HG03039 (cell line): ENCODE results near the gene CAD.

Experiments used
- ATAC-seq: cut with Tn5 transposase; IDR thresholded peaks from one replicate; pipeline ENCODE4 v1.9.1; 2021; ENCODE audit warnings: mild to moderate bottlenecking, moderate library complexity; ENCODE audit not compliant: unreplicated experiment

CAD gene

DNA sequence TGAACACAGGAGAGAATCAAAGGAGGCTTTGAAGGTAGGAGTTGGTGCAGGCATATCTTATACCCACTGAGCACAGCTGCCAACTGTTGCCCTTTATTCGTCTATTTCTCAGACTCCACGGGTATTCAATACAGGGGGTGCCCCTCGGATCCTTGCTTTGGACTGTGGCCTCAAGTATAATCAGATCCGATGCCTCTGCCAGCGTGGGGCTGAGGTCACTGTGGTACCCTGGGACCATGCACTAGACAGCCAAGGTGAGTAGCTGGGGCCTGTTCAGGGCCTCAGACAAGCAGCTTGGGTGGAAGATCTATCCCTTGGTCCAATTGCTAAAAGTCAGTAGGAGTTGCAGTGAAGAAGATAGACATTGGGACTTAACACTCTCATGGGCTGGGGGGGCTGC lies 5.2 kb downstream of the CAD start:
- no peak for ATAC-seq

- no peak for ATAC-seq
These were observed 6.2 kb downstream of the CAD start for GRCh38 chr2:27223416-27223815.

DNA sequence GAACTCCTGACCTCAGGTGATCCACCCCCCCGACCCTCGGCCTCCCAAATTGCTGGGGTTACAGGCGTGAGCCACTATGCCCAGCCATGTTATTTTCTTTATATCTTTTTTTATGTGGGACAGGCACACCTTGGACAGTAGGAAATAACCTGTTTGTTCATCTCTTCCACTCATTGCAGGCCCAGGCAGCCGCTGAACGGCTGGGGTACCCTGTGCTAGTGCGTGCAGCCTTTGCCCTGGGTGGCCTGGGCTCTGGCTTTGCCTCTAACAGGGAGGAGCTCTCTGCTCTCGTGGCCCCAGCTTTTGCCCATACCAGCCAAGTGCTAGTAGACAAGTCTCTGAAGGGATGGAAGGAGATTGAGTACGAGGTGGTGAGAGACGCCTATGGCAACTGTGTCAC lies 8.4 kb downstream of the CAD start:
- no peak for ATAC-seq

DNA sequence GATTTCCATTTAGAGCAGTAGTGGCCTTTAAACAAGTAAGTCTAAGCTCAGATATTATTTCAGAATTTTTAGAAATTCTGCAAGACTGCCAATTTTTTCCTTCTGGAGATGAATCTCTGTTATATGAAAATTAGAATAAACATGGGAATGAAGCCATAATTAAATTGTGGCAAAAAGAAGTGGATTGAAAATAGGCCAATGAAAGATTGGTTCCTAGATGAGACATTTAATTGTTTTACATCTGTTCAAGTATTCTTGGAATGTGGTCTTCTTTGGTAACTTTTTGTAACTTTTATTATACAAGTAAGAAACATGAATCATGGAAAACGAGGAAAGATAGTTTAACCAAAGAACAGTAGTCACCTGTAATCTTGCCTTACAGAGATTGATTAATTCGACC lies 10.3 kb downstream of the CAD start:
- ATAC-seq, result no peak

GRCh38 chr2:27231921-27232320 lies 14.8 kb downstream of the CAD start:
- ATAC-seq, result no peak

- no peak for ATAC-seq
These were observed 16.2 kb downstream of the CAD start for GRCh38 chr2:27233341-27233740.

DNA sequence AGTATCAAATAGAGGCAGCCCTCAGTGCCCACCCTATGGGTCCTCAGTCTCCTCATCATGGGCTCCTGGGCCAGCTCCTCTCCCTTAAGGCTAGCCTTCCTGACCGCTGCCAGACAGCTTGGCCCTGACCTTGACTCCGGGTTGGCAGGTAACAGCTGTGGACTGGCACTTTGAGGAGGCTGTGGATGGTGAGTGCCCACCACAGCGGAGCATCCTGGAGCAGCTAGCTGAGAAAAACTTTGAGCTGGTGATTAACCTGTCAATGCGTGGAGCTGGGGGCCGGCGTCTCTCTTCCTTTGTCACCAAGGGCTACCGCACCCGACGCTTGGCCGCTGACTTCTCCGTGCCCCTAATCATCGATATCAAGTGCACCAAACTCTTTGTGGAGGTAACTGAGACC lies 19.0 kb downstream of the CAD start:
- no peak for ATAC-seq

- no peak for ATAC-seq
These were observed 19.5 kb downstream of the CAD start for GRCh38 chr2:27236626-27237025.

DNA sequence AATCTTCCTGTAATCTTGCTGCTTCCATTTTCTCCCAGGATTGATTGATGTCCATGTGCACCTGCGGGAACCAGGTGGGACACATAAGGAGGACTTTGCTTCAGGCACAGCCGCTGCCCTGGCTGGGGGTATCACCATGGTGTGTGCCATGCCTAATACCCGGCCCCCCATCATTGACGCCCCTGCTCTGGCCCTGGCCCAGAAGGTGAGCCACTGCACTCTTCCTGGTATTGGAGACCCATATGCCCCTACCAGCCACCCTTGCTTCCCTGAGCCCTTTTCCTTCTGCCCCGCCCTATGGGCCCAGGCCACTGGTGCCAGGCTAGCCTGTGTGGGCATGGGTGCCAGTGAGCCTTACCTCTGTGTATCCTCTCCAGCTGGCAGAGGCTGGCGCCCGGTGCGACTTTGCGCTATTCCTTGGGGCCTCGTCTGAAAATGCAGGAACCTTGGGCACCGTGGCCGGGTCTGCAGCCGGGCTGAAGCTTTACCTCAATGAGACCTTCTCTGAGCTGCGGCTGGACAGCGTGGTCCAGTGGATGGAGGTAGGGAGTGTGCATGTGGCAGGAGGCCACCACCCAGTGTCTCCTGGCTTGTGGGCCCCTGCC lies 20.3 kb downstream of the CAD start:
- ATAC-seq, result no peak

GRCh38 chr2:27238976-27239375 lies 21.8 kb downstream of the CAD start:
- ATAC-seq, result no peak

- ATAC-seq, result no peak
These were observed 23.2 kb downstream of the CAD start for GRCh38 chr2:27240406-27240805.

DNA sequence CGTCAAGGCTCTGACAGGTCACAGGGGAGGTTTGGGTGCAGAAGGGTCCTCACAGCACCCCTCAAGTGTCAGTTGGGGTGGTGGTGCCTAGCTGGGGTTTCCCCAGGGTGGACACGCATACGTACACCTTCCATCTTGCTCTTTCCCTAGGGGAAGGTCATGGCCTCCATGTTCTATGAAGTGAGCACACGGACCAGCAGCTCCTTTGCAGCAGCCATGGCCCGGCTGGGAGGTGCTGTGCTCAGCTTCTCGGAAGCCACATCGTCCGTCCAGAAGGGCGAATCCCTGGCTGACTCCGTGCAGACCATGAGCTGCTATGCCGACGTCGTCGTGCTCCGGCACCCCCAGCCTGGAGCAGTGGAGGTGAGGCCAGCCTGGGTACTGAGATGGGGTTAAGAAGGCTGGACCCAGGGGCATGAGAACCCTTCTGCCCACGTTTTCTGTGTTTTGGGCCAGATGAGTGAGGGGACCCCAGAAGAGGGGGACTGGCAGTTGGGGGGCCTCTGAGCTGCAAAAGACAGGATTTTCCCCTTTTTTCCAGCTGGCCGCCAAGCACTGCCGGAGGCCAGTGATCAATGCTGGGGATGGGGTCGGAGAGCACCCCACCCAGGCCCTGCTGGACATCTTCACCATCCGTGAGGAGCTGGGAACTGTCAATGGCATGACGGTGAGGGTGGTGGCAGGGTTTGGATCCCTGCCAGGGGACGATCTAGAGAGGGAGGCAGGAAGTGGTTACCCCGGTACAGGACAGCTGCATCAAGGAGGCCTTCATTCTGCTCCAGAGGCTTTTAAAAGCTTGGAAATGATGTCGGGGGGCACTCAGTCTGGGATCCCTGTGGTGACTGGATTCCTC lies 24.8 kb downstream of the CAD start:
- no peak for ATAC-seq

DNA sequence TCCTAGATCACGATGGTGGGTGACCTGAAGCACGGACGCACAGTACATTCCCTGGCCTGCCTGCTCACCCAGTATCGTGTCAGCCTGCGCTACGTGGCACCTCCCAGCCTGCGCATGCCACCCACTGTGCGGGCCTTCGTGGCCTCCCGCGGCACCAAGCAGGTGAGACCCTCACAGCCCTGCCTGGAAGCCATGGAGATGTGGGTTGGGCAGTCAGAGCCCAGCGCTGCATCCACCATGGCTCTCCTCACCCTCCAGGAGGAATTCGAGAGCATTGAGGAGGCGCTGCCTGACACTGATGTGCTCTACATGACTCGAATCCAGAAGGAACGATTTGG lies 25.4 kb downstream of the CAD start:
- no peak for ATAC-seq

DNA sequence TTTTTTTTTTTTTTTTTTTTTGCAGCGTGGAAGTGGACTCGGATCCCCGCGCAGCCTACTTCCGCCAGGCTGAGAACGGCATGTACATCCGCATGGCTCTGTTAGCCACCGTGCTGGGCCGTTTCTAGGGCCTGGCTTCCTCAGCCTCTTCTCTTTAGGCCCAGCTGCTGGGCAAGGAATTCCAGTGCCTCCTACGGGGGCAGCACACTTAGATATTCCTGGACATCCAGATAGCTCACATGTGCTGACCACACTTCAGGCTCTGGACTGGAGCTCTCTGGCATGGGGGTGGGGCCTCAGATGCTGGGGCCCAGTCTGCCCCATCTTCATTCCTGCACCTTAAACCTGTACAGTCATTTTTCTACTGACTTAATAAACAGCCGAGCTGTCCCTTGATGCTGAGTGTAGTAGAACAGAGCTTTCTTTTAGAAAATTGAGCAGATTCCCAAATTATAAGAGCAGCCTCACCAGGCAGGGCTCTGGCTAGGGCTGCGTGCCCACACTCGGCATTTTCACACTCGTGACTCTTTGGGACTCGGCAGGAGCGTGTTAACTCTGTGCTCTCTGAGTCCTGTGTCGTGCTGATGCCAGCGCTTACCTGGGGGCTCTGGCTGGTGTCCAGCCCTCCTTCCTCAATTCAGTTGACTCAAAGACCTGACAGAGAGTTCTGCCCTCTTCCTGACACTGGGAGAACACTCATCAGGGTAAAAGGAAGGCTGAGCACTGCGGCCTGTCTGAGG lies 26.4 kb downstream of the CAD start:
- no peak for ATAC-seq

DNA sequence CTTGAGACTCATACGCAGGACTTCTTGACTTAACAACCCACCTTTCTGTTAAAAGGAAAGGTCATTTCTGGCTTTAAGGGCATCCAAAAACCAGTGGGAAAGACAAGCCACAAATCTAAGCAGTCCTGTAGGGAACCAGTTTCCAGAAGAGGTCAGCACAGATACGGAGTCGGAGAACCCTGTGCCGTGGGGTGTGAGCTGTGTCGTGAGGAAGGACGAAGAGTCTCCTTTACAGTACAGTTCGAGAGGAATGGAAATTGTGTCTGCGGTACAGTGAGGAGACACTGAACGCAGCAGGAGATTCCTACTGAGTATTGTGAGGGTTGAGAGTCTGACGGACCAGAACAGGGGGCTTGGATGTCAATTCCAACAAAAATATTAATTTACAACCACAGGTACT lies 27.9 kb downstream of the CAD start:
- no peak for ATAC-seq

GRCh38 chr2:27245626-27246025 lies 28.5 kb downstream of the CAD start:
- ATAC-seq, result no peak

- no peak for ATAC-seq
These were observed 30.7 kb downstream of the CAD start for GRCh38 chr2:27247893-27248292.

DNA sequence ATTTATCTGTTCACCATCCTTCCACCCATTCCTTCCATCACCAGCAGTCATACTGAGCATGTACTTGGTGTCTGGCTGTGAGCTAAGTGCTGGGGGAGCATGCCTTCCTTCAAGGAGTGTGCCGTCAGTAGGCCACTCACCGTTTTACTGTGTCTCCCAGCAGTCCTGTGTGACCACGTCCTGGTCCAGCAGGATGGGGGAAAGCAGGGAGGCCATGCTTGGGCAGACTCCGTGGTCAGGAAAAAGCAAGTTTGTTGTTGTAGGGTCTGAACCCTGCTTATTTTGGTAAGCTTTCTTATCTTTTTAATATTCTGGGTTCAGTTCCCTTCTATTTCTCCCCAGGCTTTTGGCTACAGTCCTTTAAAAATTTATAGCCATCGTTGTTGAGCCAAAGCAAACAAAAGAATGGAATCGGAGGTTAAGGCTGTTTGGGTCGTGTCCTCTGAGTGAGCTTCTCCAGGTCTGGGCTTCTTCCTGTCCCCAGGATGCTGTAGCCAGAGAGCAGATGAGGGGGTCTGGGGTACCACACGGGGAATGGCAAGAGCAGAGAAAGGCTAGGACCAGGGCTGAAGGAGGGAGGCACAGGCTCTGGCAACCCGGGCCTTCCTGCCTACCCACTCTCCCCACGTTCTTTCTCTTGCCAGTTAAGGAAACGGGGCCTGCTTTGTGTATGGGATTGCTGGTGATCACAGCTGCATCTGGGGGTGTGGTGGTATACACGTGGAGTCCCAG lies 32.2 kb downstream of the CAD start:
- no peak for ATAC-seq

DNA sequence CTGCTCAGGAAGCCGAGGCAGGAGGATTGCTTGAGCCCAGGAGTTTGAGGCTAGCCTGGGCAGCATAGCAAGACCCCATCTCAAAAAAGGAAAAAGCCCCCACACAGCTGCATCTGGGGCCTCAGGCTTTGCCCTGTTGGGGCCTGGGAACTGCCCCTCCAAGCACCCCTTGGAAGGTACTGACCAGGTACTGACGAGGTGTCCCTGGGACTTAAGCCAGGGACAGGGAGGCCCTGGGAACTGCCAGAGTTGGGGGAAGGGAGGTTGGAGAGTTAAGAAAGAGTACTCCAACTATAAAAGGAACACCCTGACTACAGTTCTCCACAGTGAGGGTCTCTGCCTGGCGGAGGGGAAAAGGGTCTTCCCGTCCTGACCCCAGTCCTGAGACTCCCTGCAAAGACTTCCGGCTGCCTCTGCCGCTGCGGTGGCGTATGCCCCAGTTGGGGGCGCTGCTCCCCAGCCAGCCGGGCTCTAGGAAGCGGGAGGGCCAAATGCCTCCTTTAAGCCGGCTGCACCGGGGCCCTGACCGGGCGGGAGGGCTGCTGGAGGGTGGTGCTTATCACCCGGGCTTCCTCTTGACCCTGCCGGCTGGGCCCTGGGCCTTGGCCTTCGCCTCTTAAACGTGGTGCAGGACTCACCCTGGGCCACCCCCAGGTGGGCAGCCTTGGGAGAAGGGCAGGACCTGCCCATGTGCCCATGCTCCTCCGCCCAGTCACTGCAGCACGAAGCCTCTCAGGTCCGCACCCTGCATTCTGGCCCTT lies 32.9 kb downstream of the CAD start:
- no peak for ATAC-seq

DNA sequence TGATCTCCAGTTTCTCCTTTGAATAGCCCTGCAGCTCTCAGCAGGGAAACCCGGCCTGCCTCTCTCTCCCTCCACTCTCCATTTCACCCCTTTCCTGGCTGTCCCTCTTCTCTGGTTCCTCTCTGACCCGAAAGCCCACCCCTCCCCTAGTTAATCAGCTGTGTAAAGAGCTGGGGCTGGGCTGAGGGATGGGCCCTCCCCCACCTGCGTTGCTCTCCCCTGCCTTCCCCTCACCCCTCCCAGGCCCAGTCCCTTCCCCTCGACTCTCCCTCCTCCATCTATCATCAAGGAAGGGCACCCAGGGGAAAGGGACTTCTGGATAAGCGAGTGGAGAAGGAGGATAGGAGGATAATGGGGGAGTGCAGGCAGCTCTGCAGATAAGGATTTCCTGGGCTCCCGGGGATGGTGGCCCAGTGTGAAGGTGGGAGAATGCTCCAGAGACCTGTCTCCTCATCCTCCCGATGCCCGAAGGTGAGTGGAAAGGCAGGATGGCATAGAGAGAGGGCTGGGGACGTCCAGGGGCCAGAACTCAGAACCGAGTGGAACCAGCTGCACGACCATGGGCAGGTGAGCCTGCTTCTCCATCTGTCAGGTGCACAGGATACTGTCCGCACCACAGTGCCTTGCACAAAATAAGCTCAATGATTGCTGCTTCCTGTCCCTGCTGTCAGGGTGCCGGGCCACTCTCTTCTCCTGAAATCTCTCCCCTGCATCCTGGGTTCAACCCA lies 33.6 kb downstream of the CAD start:
- no peak for ATAC-seq
